Fibroblast of lung (primary cell): ENCODE results near the gene GLRX3.

Experiments used
- CTCF ChIP-seq, 2 donors: IDR thresholded peaks in 1 of 2; conservative IDR thresholded peaks in 1 of 2; 1 replicate in 1 of 2; 2 replicates in 1 of 2; pipeline ENCODE4 v1.5.1; 2011 to 2012; ENCODE audit warnings: low read length in 2 of 2, control low read depth in 1 of 2, inconsistent platforms in 1 of 2, low read depth in 1 of 2, mild to moderate bottlenecking in 1 of 2
- EZH2 ChIP-seq: IDR thresholded peaks from 2 replicates; pipeline ENCODE4 v1.5.1; 2012; ENCODE audit warnings: low read length, control low read depth, mild to moderate bottlenecking; ENCODE audit errors: missing control alignments

- no peak for TF ChIP-seq CTCF (conservative IDR thresholded peaks at IDR 0.05 in 1 of 2, IDR thresholded peaks at IDR 0.05 in 1 of 2; ENCODE audit: low read depth in 1 of 2, low read length in 2 of 2)
- no peak for TF ChIP-seq EZH2
These were observed 45.7 kb downstream of the GLRX3 start for GRCh38 chr10:130181858-130182257.
